Fibroblast of lung (primary cell): ENCODE data around the gene TCF7L1. TPM values are rescaled to one million over a fixed set of nuclear protein-coding genes. Genes with fewer than 3 reads are reported as not detected.

ENCODE experiments used
- DNase-seq, 2 donors: peaks; one replicate each; pipeline versions ENCODE4 v3.0.0 to v3.0.0-alpha.2; 2010; ENCODE audit warnings: low read depth in 2 of 2
- H2AFZ ChIP-seq: 2 replicates; pipeline ENCODE4 v1.5.1; 2012; ENCODE audit warnings: low read length, control low read depth, inconsistent platforms
- H3K27ac ChIP-seq: 2 replicates; pipeline ENCODE4 v1.5.1; 2011; ENCODE audit warnings: low read length, control low read depth; ENCODE audit not compliant: insufficient read depth
- H3K27me3 ChIP-seq: 2 replicates; pipeline ENCODE4 v1.5.1; 2011; ENCODE audit warnings: mild to moderate bottlenecking, low read length; ENCODE audit not compliant: control insufficient read depth, insufficient read depth
- H3K36me3 ChIP-seq: 2 replicates; pipeline ENCODE4 v1.5.1; 2011; ENCODE audit warnings: low read length; ENCODE audit not compliant: control insufficient read depth, insufficient read depth
- H3K4me1 ChIP-seq: 2 replicates; pipeline ENCODE4 v1.5.1; 2011; ENCODE audit warnings: low read length; ENCODE audit not compliant: control insufficient read depth, insufficient read depth; ENCODE audit errors: extremely low read depth
- H3K4me2 ChIP-seq: 2 replicates; pipeline ENCODE4 v1.5.1; 2011; ENCODE audit warnings: low read length, control low read depth; ENCODE audit not compliant: insufficient read depth; ENCODE audit errors: extremely low read depth
- H3K4me3 ChIP-seq, 4 experiments: fragments of 200-600 bp in 1 of 4; sonication (generic) in 1 of 4; replicated peaks in 1 of 4; 2 replicates each; pipeline ENCODE4 v1.5.1; 2011 to 2016; ENCODE audit warnings: low read length in 4 of 4, low read depth in 3 of 4, mild to moderate bottlenecking in 3 of 4, control low read depth in 2 of 4, inconsistent platforms in 1 of 4, mixed read lengths in 1 of 4; ENCODE audit not compliant: insufficient read depth in 1 of 4; ENCODE audit errors: control extremely low read depth in 1 of 4
- H3K79me2 ChIP-seq: 2 replicates; pipeline ENCODE4 v1.5.1; 2012; ENCODE audit warnings: mild to moderate bottlenecking, low read length, inconsistent platforms; ENCODE audit not compliant: control insufficient read depth, insufficient read depth
- H3K9ac ChIP-seq: 2 replicates; pipeline ENCODE4 v1.5.1; 2011; ENCODE audit warnings: mild to moderate bottlenecking, low read length, control low read depth; ENCODE audit not compliant: insufficient read depth
- H3K9me3 ChIP-seq: 2 replicates; pipeline ENCODE4 v1.5.1; 2012; ENCODE audit warnings: low read depth, low read length; ENCODE audit not compliant: control insufficient read depth, insufficient read depth
- H4K20me1 ChIP-seq: 2 replicates; pipeline ENCODE4 v1.5.1; 2011; ENCODE audit warnings: low read length; ENCODE audit not compliant: control insufficient read depth, insufficient read depth; ENCODE audit errors: extremely low read depth
- EZH2 ChIP-seq: IDR thresholded peaks from 2 replicates; pipeline ENCODE4 v1.5.1; 2012; ENCODE audit warnings: low read length, control low read depth, mild to moderate bottlenecking; ENCODE audit errors: missing control alignments
- polyA plus RNA-seq, 2 donors: library from polyadenylated mRNA; depleted of rRNA in 1 of 2; stranded (reverse) in 1 of 2; unstranded in 1 of 2; fragments of >200 nt; gene quantifications; 2 replicates each; pipeline ENCODE4 v1.2.1, GENCODE V29; 2011 to 2012; ENCODE audit warnings: missing spikeins in 1 of 2
- total RNA-seq: library from RNA; depleted of rRNA; stranded (reverse); fragments of >200 nt; gene quantifications from 2 replicates; pipeline ENCODE4 v1.2.1, GENCODE V29; 2014
- TF ChIP-seq, protein P1 (sequence below), 2 donors: IDR thresholded peaks in 1 of 2; conservative IDR thresholded peaks in 1 of 2; 1 replicate in 1 of 2; 2 replicates in 1 of 2; pipeline ENCODE4 v1.5.1; 2011 to 2012; ENCODE audit warnings: low read length in 2 of 2, control low read depth in 1 of 2, inconsistent platforms in 1 of 2, low read depth in 1 of 2, mild to moderate bottlenecking in 1 of 2

The TCF7L1 gene
- total and polyA plus RNA-seq, 2 donors (not counting 1 experiment from before 2014, with no cell fraction given): 0.83 to 1.5 TPM

GRCh38 chr2:85129861-85130260 lies 3.3 kb upstream of the TCF7L1 start:
- DNase-seq: no peak
- no peak overlapping the region for H3K4me3 ChIP-seq

GRCh38 chr2:85130407-85130806 lies 2.8 kb upstream of the TCF7L1 start:
- TF ChIP-seq, protein P1, sequence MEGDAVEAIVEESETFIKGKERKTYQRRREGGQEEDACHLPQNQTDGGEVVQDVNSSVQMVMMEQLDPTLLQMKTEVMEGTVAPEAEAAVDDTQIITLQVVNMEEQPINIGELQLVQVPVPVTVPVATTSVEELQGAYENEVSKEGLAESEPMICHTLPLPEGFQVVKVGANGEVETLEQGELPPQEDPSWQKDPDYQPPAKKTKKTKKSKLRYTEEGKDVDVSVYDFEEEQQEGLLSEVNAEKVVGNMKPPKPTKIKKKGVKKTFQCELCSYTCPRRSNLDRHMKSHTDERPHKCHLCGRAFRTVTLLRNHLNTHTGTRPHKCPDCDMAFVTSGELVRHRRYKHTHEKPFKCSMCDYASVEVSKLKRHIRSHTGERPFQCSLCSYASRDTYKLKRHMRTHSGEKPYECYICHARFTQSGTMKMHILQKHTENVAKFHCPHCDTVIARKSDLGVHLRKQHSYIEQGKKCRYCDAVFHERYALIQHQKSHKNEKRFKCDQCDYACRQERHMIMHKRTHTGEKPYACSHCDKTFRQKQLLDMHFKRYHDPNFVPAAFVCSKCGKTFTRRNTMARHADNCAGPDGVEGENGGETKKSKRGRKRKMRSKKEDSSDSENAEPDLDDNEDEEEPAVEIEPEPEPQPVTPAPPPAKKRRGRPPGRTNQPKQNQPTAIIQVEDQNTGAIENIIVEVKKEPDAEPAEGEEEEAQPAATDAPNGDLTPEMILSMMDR (conservative IDR thresholded peaks at IDR 0.05 in 1 of 2, IDR thresholded peaks at IDR 0.05 in 1 of 2; ENCODE audit: low read depth in 1 of 2, low read length in 2 of 2): no peak
- TF ChIP-seq EZH2: no peak
- H3K4me3 ChIP-seq: no peak overlapping the region

More at GRCh38 chr2:85129861-85130260, 3.3 kb upstream of the TCF7L1 start:
- Histone ChIP-seq H3K79me2 (no peaks in the 10 kb centered on the region), H3K4me1 (peaks cover 4% of the 10 kb centered on the region), H3K4me2 (no peak overlapping the region), H3K36me3 (no peaks in the 10 kb centered on the region), H3K27ac (no peak overlapping the region), H3K27me3 (no peaks in the 10 kb centered on the region), H2AFZ (no peak overlapping the region), H3K9ac (no peak overlapping the region), H3K9me3 (no peaks in the 10 kb centered on the region), H4K20me1 (no peaks in the 10 kb centered on the region)
- TF ChIP-seq, protein P1 (conservative IDR thresholded peaks at IDR 0.05 in 1 of 2, IDR thresholded peaks at IDR 0.05 in 1 of 2; ENCODE audit: low read depth in 1 of 2, low read length in 2 of 2): no peak
- TF ChIP-seq EZH2: no peak

GRCh38 chr2:85131116-85131515 lies 2.1 kb upstream of the TCF7L1 start:
- Histone ChIP-seq H3K36me3 (no peaks in the 10 kb centered on the region), H3K4me2 (no peak overlapping the region), H3K9ac (no peak overlapping the region), H3K4me3 (no peak overlapping the region), H2AFZ (no peak overlapping the region), H4K20me1 (no peaks in the 10 kb centered on the region), H3K4me1 (peaks cover 4% of the 10 kb centered on the region), H3K27me3 (no peaks in the 10 kb centered on the region), H3K27ac (no peak overlapping the region), H3K9me3 (no peaks in the 10 kb centered on the region), H3K79me2 (no peaks in the 10 kb centered on the region)
- DNase-seq: peak; percentile 35 to 55
- TF ChIP-seq, protein P1 (conservative IDR thresholded peaks at IDR 0.05 in 1 of 2, IDR thresholded peaks at IDR 0.05 in 1 of 2; ENCODE audit: low read depth in 1 of 2, low read length in 2 of 2): peak; percentile 61 to 69
- TF ChIP-seq EZH2: no peak

More at GRCh38 chr2:85130407-85130806, 2.8 kb upstream of the TCF7L1 start:
- no peak overlapping the region for H2AFZ ChIP-seq
- H3K9ac ChIP-seq: no peak overlapping the region
- no peaks in the 10 kb centered on the region for H4K20me1 ChIP-seq
- H3K27ac ChIP-seq: no peak overlapping the region
- H3K9me3 ChIP-seq: no peaks in the 10 kb centered on the region
- H3K4me1 ChIP-seq: peaks cover 4% of the 10 kb centered on the region
- no peak overlapping the region for H3K4me2 ChIP-seq
- H3K36me3 ChIP-seq: no peaks in the 10 kb centered on the region
- DNase-seq: no peak
- no peaks in the 10 kb centered on the region for H3K27me3 ChIP-seq
- no peaks in the 10 kb centered on the region for H3K79me2 ChIP-seq
